OCI-LY1 (cell line): Measurements from ENCODE around the gene STK11IP.

Experiments
- EZH2 ChIP-seq: fragments of 200-600 bp; sonication (generic), shearing (Covaris generic); IDR thresholded peaks from 2 replicates; pipeline ENCODE4 v1.8.0; 2017; ENCODE audit warnings: borderline replicate concordance, mixed run types, mild to moderate bottlenecking, antibody characterized with exemption, low read length, moderate library complexity, mixed read lengths
- TF ChIP-seq, protein P1 (sequence below): fragments of 200-600 bp; sonication (generic), shearing (Covaris generic); IDR thresholded peaks from 2 replicates; pipeline ENCODE4 v1.5.1; 2017; ENCODE audit warnings: mild to moderate bottlenecking, antibody characterized with exemption, low read length, moderate library complexity, mixed read lengths

DNA sequence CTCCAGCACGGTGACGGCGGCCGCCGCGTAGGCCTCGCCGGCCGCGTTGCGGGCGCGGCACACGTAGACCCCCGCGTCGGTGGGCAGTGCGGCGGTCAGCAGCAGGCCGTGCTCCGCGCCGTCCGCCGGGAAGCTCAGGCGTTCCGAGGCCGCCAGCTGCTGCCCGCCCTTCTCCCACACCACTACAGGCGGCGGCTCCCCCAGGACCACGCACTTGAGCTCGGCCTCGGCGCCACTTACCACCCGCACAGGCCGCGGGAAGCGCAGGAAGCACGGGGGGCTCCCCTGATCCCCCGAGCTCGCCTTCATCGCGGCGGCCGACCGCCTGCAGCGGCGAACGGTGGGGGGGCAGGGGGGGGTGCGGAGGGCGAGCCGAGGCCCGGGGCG lies 26.7 kb upstream of the STK11IP start:
- TF ChIP-seq, protein P1, sequence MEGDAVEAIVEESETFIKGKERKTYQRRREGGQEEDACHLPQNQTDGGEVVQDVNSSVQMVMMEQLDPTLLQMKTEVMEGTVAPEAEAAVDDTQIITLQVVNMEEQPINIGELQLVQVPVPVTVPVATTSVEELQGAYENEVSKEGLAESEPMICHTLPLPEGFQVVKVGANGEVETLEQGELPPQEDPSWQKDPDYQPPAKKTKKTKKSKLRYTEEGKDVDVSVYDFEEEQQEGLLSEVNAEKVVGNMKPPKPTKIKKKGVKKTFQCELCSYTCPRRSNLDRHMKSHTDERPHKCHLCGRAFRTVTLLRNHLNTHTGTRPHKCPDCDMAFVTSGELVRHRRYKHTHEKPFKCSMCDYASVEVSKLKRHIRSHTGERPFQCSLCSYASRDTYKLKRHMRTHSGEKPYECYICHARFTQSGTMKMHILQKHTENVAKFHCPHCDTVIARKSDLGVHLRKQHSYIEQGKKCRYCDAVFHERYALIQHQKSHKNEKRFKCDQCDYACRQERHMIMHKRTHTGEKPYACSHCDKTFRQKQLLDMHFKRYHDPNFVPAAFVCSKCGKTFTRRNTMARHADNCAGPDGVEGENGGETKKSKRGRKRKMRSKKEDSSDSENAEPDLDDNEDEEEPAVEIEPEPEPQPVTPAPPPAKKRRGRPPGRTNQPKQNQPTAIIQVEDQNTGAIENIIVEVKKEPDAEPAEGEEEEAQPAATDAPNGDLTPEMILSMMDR = no peak
- TF ChIP-seq EZH2 = no peak
